NB4 (cell line): ENCODE results near the gene UGT2B10.
"Not testable (repeated sequence)": the region's sequence is repeated elsewhere in the genome, so short reads cannot be mapped to it uniquely, and the experiment has no call there.

Experiments
- DNase-seq: peaks from one replicate; pipeline ENCODE4 v3.0.0; 2010; ENCODE audit warnings: low read depth
- H3K4me3 ChIP-seq: one replicate; pipeline ENCODE4 v1.5.1; 2011; ENCODE audit warnings: mild to moderate bottlenecking, low read depth, low read length, moderate library complexity
- CTCF ChIP-seq: IDR thresholded peaks from one replicate; pipeline ENCODE4 v1.5.1; 2012; ENCODE audit warnings: low read depth, low read length
- MAX ChIP-seq: IDR thresholded peaks from 2 replicates; pipeline ENCODE4 v1.6.1; 2011; ENCODE audit warnings: low read depth, low read length
- MYC ChIP-seq: IDR thresholded peaks from 2 replicates; pipeline ENCODE4 v1.6.1; 2011; ENCODE audit warnings: low read depth, low read length
- POLR2A ChIP-seq: IDR thresholded peaks from 2 replicates; pipeline ENCODE4 v1.6.1; 2011; ENCODE audit warnings: mild to moderate bottlenecking; ENCODE audit not compliant: insufficient read length; ENCODE audit errors: extremely low read depth

UGT2B10 gene

GRCh38 chr4:68808060-68808459, 7.7 kb upstream of the UGT2B10 start:
- H3K4me3 ChIP-seq, result no peak overlapping the region
- DNase-seq, result no peak
- no peak for TF ChIP-seq CTCF
- no peak for TF ChIP-seq MAX
- no peak for TF ChIP-seq POLR2A
- TF ChIP-seq MYC, result no peak

GRCh38 chr4:68810919-68811318, 4.9 kb upstream of the UGT2B10 start:
- TF ChIP-seq MAX (no peak), POLR2A (no peak), CTCF (no peak), MYC (no peak)
- H3K4me3 ChIP-seq, result no peak overlapping the region
- DNase-seq, result no peak

GRCh38 chr4:68816410-68817265, 844 bp downstream of the UGT2B10 start:
- not testable (repeated sequence) for DNase-seq, H3K4me3 ChIP-seq

GRCh38 chr4:68817386-68817785, 1.6 kb downstream of the UGT2B10 start:
- no peak for DNase-seq
- no peak overlapping the region for H3K4me3 ChIP-seq
- TF ChIP-seq MAX (no peak), POLR2A (no peak), CTCF (no peak), MYC (no peak)

GRCh38 chr4:68818030-68818462, 2.3 kb downstream of the UGT2B10 start:
- H3K4me3 ChIP-seq, DNase-seq: not testable (repeated sequence)

GRCh38 chr4:68831642-68832041, 15.8 kb downstream of the UGT2B10 start:
- no peak for DNase-seq
- H3K4me3 ChIP-seq, result no peak overlapping the region
- TF ChIP-seq POLR2A (no peak), MYC (no peak)

- DNase-seq, result no peak
- TF ChIP-seq MAX (no peak), POLR2A (no peak), CTCF (no peak), MYC (no peak)
- no peak overlapping the region for H3K4me3 ChIP-seq
These were observed 34.5 kb downstream of the UGT2B10 start for GRCh38 chr4:68850293-68850692.
